A204.1 (cell line): ENCODE data around the gene SRSF10.
"Not testable (repeated sequence)": the region's sequence is repeated elsewhere in the genome, so short reads cannot be mapped to it uniquely, and the experiment has no call there.

Experiments
- FAIRE-seq: peaks from 2 replicates; lab custom pipeline; 2012; peaks lifted over from hg19 to GRCh38; lab: Jason Lieb, UNC

SRSF10 gene

GRCh38 chr1:23958810-23959460, 21.2 kb downstream of the SRSF10 start:
- peak; percentile 95 for FAIRE-seq

GRCh38 chr1:23958040-23958809, 21.9 kb downstream of the SRSF10 start:
- FAIRE-seq, result not testable (repeated sequence)

GRCh38 chr1:23957096-23957495, 23.0 kb downstream of the SRSF10 start:
- FAIRE-seq, result no peak

GRCh38 chr1:23953020-23953419, 27.1 kb downstream of the SRSF10 start:
- no peak for FAIRE-seq

- FAIRE-seq, result no peak
Measured at GRCh38 chr1:23947366-23947765, 32.8 kb downstream of the SRSF10 start.

- FAIRE-seq, result no peak
Measured at GRCh38 chr1:23936481-23937176, 43.5 kb downstream of the SRSF10 start.

- no peak for FAIRE-seq
Measured at GRCh38 chr1:23931491-23931880, 48.6 kb downstream of the SRSF10 start.

- no peak for FAIRE-seq
Measured at GRCh38 chr1:23930861-23931490, 49.2 kb downstream of the SRSF10 start.

- no peak for FAIRE-seq
Measured at GRCh38 chr1:23930270-23930669, 49.9 kb downstream of the SRSF10 start.

GRCh38 chr1:23928789-23929188, 51.3 kb downstream of the SRSF10 start:
- no peak for FAIRE-seq

- no peak for FAIRE-seq
Measured at GRCh38 chr1:23927097-23927496, 53.0 kb downstream of the SRSF10 start.

- no peak for FAIRE-seq
Measured at GRCh38 chr1:23925279-23925678, 54.8 kb downstream of the SRSF10 start.

- no peak for FAIRE-seq
Measured at GRCh38 chr1:23924601-23925000, 55.5 kb downstream of the SRSF10 start.

GRCh38 chr1:23923592-23924499, 56.3 kb downstream of the SRSF10 start:
- no peak for FAIRE-seq

- FAIRE-seq, result no peak
Measured at GRCh38 chr1:23922321-23922943, 57.7 kb downstream of the SRSF10 start.

- FAIRE-seq, result no peak
Measured at GRCh38 chr1:23916209-23917131, 63.7 kb downstream of the SRSF10 start.

- FAIRE-seq, result no peak
Measured at GRCh38 chr1:23915466-23915865, 64.7 kb downstream of the SRSF10 start.

GRCh38 chr1:23914921-23915320, 65.2 kb downstream of the SRSF10 start:
- no peak for FAIRE-seq
